SK-N-MC (cell line): ENCODE measurements around the gene SLC66A1.

Experiments used
- EZH2 ChIP-seq: fragments of 200-600 bp; sonication (generic); IDR thresholded peaks from one replicate; pipeline ENCODE4 v1.6.1; 2017; ENCODE audit warnings: antibody characterized with exemption
- POLR2AphosphoS5 ChIP-seq: IDR thresholded peaks from 2 replicates; pipeline ENCODE4 v1.6.1; 2012; ENCODE audit warnings: mild to moderate bottlenecking, low read depth, low read length, borderline replicate concordance

DNA sequence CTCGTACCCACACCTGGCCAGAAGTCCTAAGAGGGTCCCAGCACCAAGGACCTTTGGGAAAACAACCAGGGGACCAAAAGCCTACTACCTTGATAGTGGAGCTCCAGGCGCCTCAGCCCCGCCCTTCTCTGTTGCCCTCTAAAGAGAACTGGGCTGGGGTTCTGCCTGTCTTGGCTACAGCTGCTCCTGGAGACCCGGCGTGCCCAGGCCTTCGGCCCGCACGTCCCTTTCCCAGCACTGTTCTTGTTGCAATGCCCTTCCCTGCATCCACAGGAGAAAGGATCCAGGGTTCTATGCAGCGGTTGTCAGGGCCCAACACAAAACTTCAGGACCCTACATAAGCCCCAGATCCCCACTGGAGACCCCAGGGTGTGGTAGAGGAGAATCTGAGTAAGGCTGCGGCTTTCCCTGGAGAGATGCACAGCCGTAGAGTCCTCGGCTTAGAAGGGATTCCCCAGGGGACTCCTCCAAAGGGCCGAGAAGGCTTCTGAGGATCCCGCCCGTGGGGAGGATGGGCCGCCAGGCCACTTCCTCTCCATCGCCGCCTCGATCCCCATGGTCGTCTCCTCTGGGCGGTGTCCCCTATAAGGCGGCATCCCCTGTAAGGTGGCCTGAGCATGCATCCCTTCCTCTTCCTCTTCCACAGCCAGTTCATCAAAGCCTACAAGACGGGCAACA, 12.0 kb downstream of the SLC66A1 start:
- no peak for TF ChIP-seq POLR2AphosphoS5
- TF ChIP-seq EZH2 = no peak
